Muscle layer of duodenum (tissue), 2 donors: ENCODE data around the gene FOS.

Experiments
- H3K27ac ChIP-seq: one replicate; pipeline ENCODE4 v1.7.0; 2013; ENCODE audit warnings: mild to moderate bottlenecking, low read length
- H3K27me3 ChIP-seq: one replicate; pipeline ENCODE4 v1.7.0; 2013; ENCODE audit warnings: low read depth, mild to moderate bottlenecking, control low read depth, low read length
- H3K36me3 ChIP-seq, 2 donors: one replicate each; pipeline ENCODE4 v1.7.0; 2013; ENCODE audit warnings: low read length in 2 of 2, control low read depth in 1 of 2, mild to moderate bottlenecking in 1 of 2; ENCODE audit not compliant: insufficient read depth in 2 of 2, control insufficient read depth in 1 of 2
- H3K4me1 ChIP-seq, 2 donors: one replicate each; pipeline ENCODE4 v1.7.0; 2013; ENCODE audit warnings: low read length in 2 of 2, mild to moderate bottlenecking in 2 of 2, control low read depth in 1 of 2, moderate library complexity in 1 of 2; ENCODE audit not compliant: insufficient read depth in 2 of 2, control insufficient read depth in 1 of 2
- H3K4me3 ChIP-seq, 2 donors: one replicate each; pipeline ENCODE4 v1.7.0; 2013; ENCODE audit warnings: low read length in 2 of 2, low read depth in 1 of 2, mild to moderate bottlenecking in 1 of 2
- H3K9me3 ChIP-seq, 2 donors: one replicate each; pipeline ENCODE4 v1.7.0; 2013; ENCODE audit warnings: low read length in 2 of 2, control low read depth in 1 of 2, mild to moderate bottlenecking in 1 of 2; ENCODE audit not compliant: control insufficient read depth in 1 of 2
- donor health status: healthy.

FOS gene

GRCh38 chr14:75310295-75311111, 31.9 kb downstream of the FOS start:
- H3K27me3 ChIP-seq, result no peaks in the 10 kb centered on the region
- H3K4me3 ChIP-seq, result peak overlapping the region in 1 of 2 donors; percentile 22
- H3K4me1 ChIP-seq, result peaks cover 5 to 22% of the 10 kb centered on the region in 2 donors
- peak overlapping the region; percentile 56 for H3K27ac ChIP-seq
- H3K9me3 ChIP-seq, result no peaks in the 10 kb centered on the region
- no peaks in the 10 kb centered on the region for H3K36me3 ChIP-seq

- H3K4me3 ChIP-seq, result no peak overlapping the region
- no peaks in the 10 kb centered on the region for H3K9me3 ChIP-seq
- no peaks in the 10 kb centered on the region for H3K36me3 ChIP-seq
- H3K27ac ChIP-seq, result no peak overlapping the region
- no peaks in the 10 kb centered on the region for H3K27me3 ChIP-seq
- peaks cover 7 to 22% of the 10 kb centered on the region in 2 donors for H3K4me1 ChIP-seq
Observed at GRCh38 chr14:75311356-75311755, 32.7 kb downstream of the FOS start.

- Histone ChIP-seq H3K9me3 (no peaks in the 10 kb centered on the region), H3K27me3 (no peaks in the 10 kb centered on the region), H3K4me1 (peaks cover 7 to 22% of the 10 kb centered on the region in 2 donors), H3K36me3 (no peaks in the 10 kb centered on the region), H3K27ac (no peak overlapping the region), H3K4me3 (no peak overlapping the region)
Observed at GRCh38 chr14:75312341-75312740, 33.7 kb downstream of the FOS start.

GRCh38 chr14:75313294-75313693, 34.7 kb downstream of the FOS start:
- H3K9me3 ChIP-seq, result no peaks in the 10 kb centered on the region
- no peak overlapping the region for H3K4me3 ChIP-seq
- no peak overlapping the region for H3K27ac ChIP-seq
- H3K4me1 ChIP-seq, result peaks cover 7 to 14% of the 10 kb centered on the region in 2 donors
- no peaks in the 10 kb centered on the region for H3K27me3 ChIP-seq
- no peaks in the 10 kb centered on the region for H3K36me3 ChIP-seq

GRCh38 chr14:75315144-75315543, 36.5 kb downstream of the FOS start:
- Histone ChIP-seq H3K27me3 (no peaks in the 10 kb centered on the region), H3K4me1 (peaks cover 7 to 14% of the 10 kb centered on the region in 2 donors), H3K4me3 (no peak overlapping the region), H3K9me3 (no peaks in the 10 kb centered on the region), H3K36me3 (no peaks in the 10 kb centered on the region), H3K27ac (no peak overlapping the region)

DNA sequence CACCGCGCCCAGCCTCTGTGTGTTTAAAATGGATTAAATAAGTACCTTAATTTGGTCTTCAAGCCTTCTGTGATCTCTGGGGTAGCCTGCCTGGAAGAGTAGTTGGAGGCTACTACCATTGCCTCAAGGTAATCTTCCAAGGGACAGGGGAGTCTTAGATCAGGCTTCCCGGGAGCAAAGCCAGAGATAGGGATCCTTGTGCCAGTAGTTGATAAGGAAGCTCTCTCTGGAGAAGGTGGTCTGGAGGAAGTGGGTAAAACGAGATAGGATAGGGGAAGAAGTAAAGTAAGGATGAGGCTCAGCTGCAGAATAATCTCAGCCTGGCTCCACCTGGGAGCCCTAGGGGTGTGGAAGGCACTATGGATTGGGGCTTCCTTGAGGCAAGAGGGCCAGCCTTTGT, 38.5 kb downstream of the FOS start:
- Histone ChIP-seq H3K9me3 (no peaks in the 10 kb centered on the region), H3K27ac (no peak overlapping the region), H3K36me3 (no peaks in the 10 kb centered on the region), H3K27me3 (no peaks in the 10 kb centered on the region), H3K4me3 (no peak overlapping the region), H3K4me1 (peaks cover 0 to 7% of the 10 kb centered on the region in 2 donors)

- H3K27me3 ChIP-seq, result no peaks in the 10 kb centered on the region
- H3K4me1 ChIP-seq, result peaks cover 0 to 7% of the 10 kb centered on the region in 2 donors
- no peak overlapping the region for H3K27ac ChIP-seq
- no peaks in the 10 kb centered on the region for H3K9me3 ChIP-seq
- no peak overlapping the region for H3K4me3 ChIP-seq
- no peaks in the 10 kb centered on the region for H3K36me3 ChIP-seq
Observed at GRCh38 chr14:75318353-75318752, 39.7 kb downstream of the FOS start.

- Histone ChIP-seq H3K4me1 (peaks cover 0 to 7% of the 10 kb centered on the region in 2 donors), H3K27ac (no peak overlapping the region), H3K27me3 (no peaks in the 10 kb centered on the region), H3K36me3 (no peaks in the 10 kb centered on the region), H3K9me3 (no peaks in the 10 kb centered on the region), H3K4me3 (no peak overlapping the region)
Observed at GRCh38 chr14:75319021-75319420, 40.4 kb downstream of the FOS start.

DNA sequence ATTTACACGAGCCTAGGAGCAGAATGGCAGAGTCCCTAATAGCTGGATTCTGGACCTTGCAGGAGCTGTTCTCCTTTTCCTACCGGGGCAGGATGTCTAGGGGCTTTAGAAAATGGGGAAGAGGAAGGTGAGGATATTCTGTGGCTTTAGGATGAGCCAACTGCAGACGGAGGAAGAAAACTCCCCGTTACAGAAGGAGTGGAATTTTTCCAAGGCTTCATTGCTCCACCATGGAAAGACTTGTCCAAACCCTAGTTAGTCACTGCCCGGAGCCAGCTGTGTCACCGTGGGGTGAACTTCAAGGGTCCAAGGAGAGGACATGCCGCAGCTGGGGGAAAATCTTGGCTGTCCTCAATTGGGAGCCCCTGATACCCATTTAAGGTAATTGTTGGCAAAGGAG, 41.6 kb downstream of the FOS start:
- no peaks in the 10 kb centered on the region for H3K36me3 ChIP-seq
- no peak overlapping the region for H3K4me3 ChIP-seq
- no peak overlapping the region for H3K27ac ChIP-seq
- H3K4me1 ChIP-seq, result peaks cover 0 to 6% of the 10 kb centered on the region in 2 donors
- no peaks in the 10 kb centered on the region for H3K27me3 ChIP-seq
- H3K9me3 ChIP-seq, result no peaks in the 10 kb centered on the region

- H3K27ac ChIP-seq, result no peak overlapping the region
Observed at GRCh38 chr14:75322746-75323145, 44.1 kb downstream of the FOS start.

DNA sequence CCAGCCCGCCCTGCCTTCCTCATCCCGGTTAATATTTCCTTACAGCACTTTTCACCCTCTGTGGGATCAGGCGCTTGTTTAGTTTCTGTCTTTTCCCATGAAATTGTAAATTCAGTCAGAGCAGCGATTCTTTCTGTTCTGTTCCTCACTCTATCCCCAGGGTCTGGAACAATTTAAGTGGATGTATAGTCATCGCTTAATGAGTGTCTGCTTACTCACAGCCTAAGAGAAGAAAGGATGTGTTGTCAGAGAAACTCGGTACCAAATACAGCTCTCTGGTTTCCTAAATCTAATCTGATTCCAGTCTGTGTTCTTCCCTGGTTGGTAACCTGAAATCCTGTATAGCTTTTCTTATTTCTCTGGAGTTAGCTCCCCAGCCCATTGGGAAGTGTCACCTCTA, 44.9 kb downstream of the FOS start:
- no peak overlapping the region for H3K27ac ChIP-seq
- no peaks in the 10 kb centered on the region for H3K4me1 ChIP-seq
- H3K9me3 ChIP-seq, result no peaks in the 10 kb centered on the region
- no peaks in the 10 kb centered on the region for H3K27me3 ChIP-seq
- H3K4me3 ChIP-seq, result no peak overlapping the region
- H3K36me3 ChIP-seq, result no peaks in the 10 kb centered on the region

More at GRCh38 chr14:75322746-75323145, 44.1 kb downstream of the FOS start:
- H3K4me1 ChIP-seq, result no peaks in the 10 kb centered on the region
- H3K27me3 ChIP-seq, result no peaks in the 10 kb centered on the region
- H3K36me3 ChIP-seq, result no peaks in the 10 kb centered on the region
- H3K9me3 ChIP-seq, result no peaks in the 10 kb centered on the region
- H3K4me3 ChIP-seq, result no peak overlapping the region
